CD4-positive, alpha-beta memory T cell (primary cell): ENCODE measurements around the gene KCNIP1. TPM values are rescaled to one million over a fixed set of nuclear protein-coding genes. Genes with fewer than 3 reads are reported as not detected.

Experiments used
- CTCF ChIA-PET: fragments of 350-600 bp; sonication (Branson Sonifier 250); formaldehyde crosslinking; loops from one replicate; lab custom pipeline; 2021; ENCODE audit warnings: inconsistent platforms; ENCODE audit not compliant: partially characterized antibody; lab: Charles Lee
- POLR2A ChIA-PET: fragments of 350-600 bp; sonication (Branson Sonifier 250); formaldehyde crosslinking; loops from one replicate; lab custom pipeline; 2021; ENCODE audit not compliant: partially characterized antibody; lab: Charles Lee
- DNase-seq, 5 donors: peaks; one replicate each; pipeline versions ENCODE4 v3.0.0 to v3.0.0-alpha.2; 2020 to 2022; ENCODE audit warnings: mixed read lengths in 1 of 5
- H3K27ac ChIP-seq: one replicate; pipeline ENCODE4 v1.7.0; 2013; ENCODE audit warnings: low read depth, low read length
- H3K27me3 ChIP-seq: 2 replicates; pipeline ENCODE4 v1.7.0; 2013; ENCODE audit warnings: mild to moderate bottlenecking, low read length, moderate library complexity; ENCODE audit not compliant: insufficient read depth
- H3K36me3 ChIP-seq: 2 replicates; pipeline ENCODE4 v1.7.0; 2013; ENCODE audit warnings: mild to moderate bottlenecking, low read length, moderate library complexity; ENCODE audit not compliant: insufficient read depth
- H3K4me1 ChIP-seq: 2 replicates; pipeline ENCODE4 v1.7.0; 2013; ENCODE audit warnings: mild to moderate bottlenecking, low read length, moderate library complexity; ENCODE audit not compliant: insufficient read depth
- H3K4me3 ChIP-seq, 2 donors: one replicate each; pipeline ENCODE4 v1.7.0; 2013; ENCODE audit warnings: low read length in 2 of 2, mild to moderate bottlenecking in 1 of 2
- H3K9me3 ChIP-seq, 2 donors: one replicate each; pipeline ENCODE4 v1.7.0; 2013; ENCODE audit warnings: low read length in 2 of 2, control low read depth in 1 of 2; ENCODE audit not compliant: control insufficient read depth in 1 of 2
- H3K27ac Mint-ChIP-seq, 7 donors: one replicate each; pipeline ENCODE4 v1.8.0; 2020 to 2021; ENCODE audit warnings: mixed read lengths in 7 of 7, mild to moderate bottlenecking in 6 of 7, inconsistent platforms in 3 of 7, moderate library complexity in 3 of 7
- H3K27me3 Mint-ChIP-seq, 2 donors: one replicate each; pipeline ENCODE4 v1.8.0; 2020 to 2021; ENCODE audit warnings: mixed read lengths in 2 of 2
- H3K36me3 Mint-ChIP-seq, 2 donors: one replicate each; pipeline ENCODE4 v1.8.0; 2020 to 2021; ENCODE audit warnings: mixed read lengths in 2 of 2, inconsistent platforms in 1 of 2, mild to moderate bottlenecking in 1 of 2
- H3K4me1 Mint-ChIP-seq, 4 donors: one replicate each; pipeline ENCODE4 v1.8.0; 2020 to 2021; ENCODE audit warnings: mixed read lengths in 4 of 4, mild to moderate bottlenecking in 1 of 4
- H3K4me3 Mint-ChIP-seq, 8 donors: one replicate each; pipeline ENCODE4 v1.8.0; 2020 to 2021; ENCODE audit warnings: mixed read lengths in 8 of 8, mild to moderate bottlenecking in 7 of 8, moderate library complexity in 6 of 8, inconsistent platforms in 3 of 8
- H3K9me3 Mint-ChIP-seq, 8 donors: one replicate each; pipeline ENCODE4 v1.8.0; 2020 to 2021; ENCODE audit warnings: mixed read lengths in 8 of 8, mild to moderate bottlenecking in 5 of 8, inconsistent platforms in 3 of 8, moderate library complexity in 1 of 8
- intact Hi-C: fragments of 100-400 bp; cut with micrococcal nuclease; formaldehyde crosslinking; loops from one replicate; pipeline ENCODE4 v1.15.1; 2023
- polyA plus RNA-seq, 2 donors: library from polyadenylated mRNA; unstranded; fragments of 300-500 nt; fragmentation: Illumina TruSeq; gene quantifications; one replicate each; pipeline ENCODE4 v1.2.3, GENCODE V29; 2021
- total RNA-seq, 2 experiments: library from RNA; stranded (reverse); gene quantifications; one replicate each; pipeline ENCODE4 v1.2.3, GENCODE V29; 2021

KCNIP1 gene
- total and polyA plus RNA-seq, 4 experiments from 2014 or later = not detected

DNA sequence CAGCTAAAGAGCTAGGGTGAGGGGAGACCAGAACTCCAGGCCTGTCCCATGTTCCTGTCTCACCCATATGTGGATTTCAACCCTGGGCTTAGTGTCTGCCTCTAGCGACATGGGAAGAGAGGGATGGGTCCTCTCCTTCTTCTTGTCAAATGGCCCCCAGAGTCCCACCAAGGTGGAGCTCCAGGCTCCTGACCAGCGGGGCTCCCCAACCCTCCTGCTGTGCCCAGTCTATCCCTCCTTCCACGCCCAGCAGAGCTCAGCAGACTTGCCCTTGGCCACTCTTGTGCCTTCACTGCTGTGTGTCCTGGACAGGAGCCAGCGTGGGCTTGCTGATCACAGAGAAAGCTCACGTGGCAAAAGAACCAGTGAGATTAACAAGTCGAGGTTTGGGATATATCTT lies 156.7 kb downstream of the KCNIP1 start:
- H3K9me3 Mint-ChIP-seq = peaks cover 0 to 2% (median 0%) of the 10 kb centered on the region in 8 donors
- H3K9me3 ChIP-seq = no peaks in the 10 kb centered on the region
- H3K4me3 ChIP-seq = no peak overlapping the region
- peaks cover 8 to 12% of the 10 kb centered on the region in 2 donors for H3K27me3 Mint-ChIP-seq
- no peaks in the 10 kb centered on the region for H3K27me3 ChIP-seq
- H3K4me3 Mint-ChIP-seq = no peak overlapping the region
- ChIA-PET CTCF (no interaction called here), POLR2A (no interaction called here)
- DNase-seq = no peak
- no peaks in the 10 kb centered on the region for H3K36me3 ChIP-seq
- intact Hi-C loops = no loop called here
- H3K27ac ChIP-seq = no peak overlapping the region
- H3K4me1 Mint-ChIP-seq = no peaks in the 10 kb centered on the region
- no peak overlapping the region for H3K27ac Mint-ChIP-seq
- H3K4me1 ChIP-seq = no peaks in the 10 kb centered on the region
- H3K36me3 Mint-ChIP-seq = no peaks in the 10 kb centered on the region

DNA sequence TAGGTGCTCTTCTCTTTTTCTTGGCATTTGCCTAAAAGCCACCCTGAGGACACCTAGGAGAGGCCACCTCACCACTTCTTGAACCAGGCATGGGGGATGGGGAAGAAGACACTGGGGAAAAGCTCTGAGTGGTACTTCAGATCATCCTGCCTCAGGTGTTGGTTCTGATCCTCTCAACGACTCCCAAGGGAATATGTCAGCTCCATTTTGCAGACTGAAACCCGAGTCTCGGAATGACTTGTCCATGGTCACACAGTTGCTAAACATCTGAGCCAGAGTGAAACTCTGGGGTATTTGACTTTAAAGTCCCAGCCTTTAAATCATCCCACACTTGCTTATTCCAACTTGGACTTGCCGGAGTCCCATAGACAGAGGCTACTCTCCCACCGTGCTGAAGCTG lies 159.1 kb downstream of the KCNIP1 start:
- H3K27me3 ChIP-seq = no peaks in the 10 kb centered on the region
- Mint-ChIP-seq H3K27me3 (peaks cover 11 to 14% of the 10 kb centered on the region in 2 donors), H3K27ac (no peak overlapping the region), H3K4me3 (no peak overlapping the region), H3K9me3 (peaks cover 0 to 2% (median 0%) of the 10 kb centered on the region in 8 donors), H3K4me1 (no peaks in the 10 kb centered on the region), H3K36me3 (no peaks in the 10 kb centered on the region)
- H3K27ac ChIP-seq = no peak overlapping the region
- ChIA-PET POLR2A (no interaction called here), CTCF (interaction anchor here (1.0 kb wide), 2 partner anchors 24 to 29 kb away, joined by 3 read pairs; no protein-coding TSS in a partner anchor)
- H3K36me3 ChIP-seq = no peaks in the 10 kb centered on the region
- H3K9me3 ChIP-seq = no peaks in the 10 kb centered on the region
- H3K4me1 ChIP-seq = no peaks in the 10 kb centered on the region
- no peak overlapping the region for H3K4me3 ChIP-seq
- DNase-seq = no peak
- intact Hi-C loops = no loop called here

- Mint-ChIP-seq H3K27me3 (peaks cover 16 to 19% of the 10 kb centered on the region in 2 donors), H3K9me3 (peaks cover 0 to 8% (median 2%) of the 10 kb centered on the region in 8 donors), H3K27ac (peak overlapping the region in 1 of 7 donors; percentile 0), H3K4me1 (peaks cover 0 to 10% (median 4%) of the 10 kb centered on the region in 4 donors), H3K36me3 (no peaks in the 10 kb centered on the region), H3K4me3 (no peak overlapping the region)
- Histone ChIP-seq H3K9me3 (no peaks in the 10 kb centered on the region), H3K36me3 (no peaks in the 10 kb centered on the region), H3K27me3 (peaks cover 6% of the 10 kb centered on the region), H3K4me3 (no peak overlapping the region), H3K4me1 (peaks cover 5% of the 10 kb centered on the region), H3K27ac (no peak overlapping the region)
- DNase-seq = no peak
- intact Hi-C loops = no loop called here
- CTCF ChIA-PET = no interaction called here
- POLR2A ChIA-PET = no interaction called here
Observed at GRCh38 chr5:170678811-170679210, 175.0 kb downstream of the KCNIP1 start.

DNA sequence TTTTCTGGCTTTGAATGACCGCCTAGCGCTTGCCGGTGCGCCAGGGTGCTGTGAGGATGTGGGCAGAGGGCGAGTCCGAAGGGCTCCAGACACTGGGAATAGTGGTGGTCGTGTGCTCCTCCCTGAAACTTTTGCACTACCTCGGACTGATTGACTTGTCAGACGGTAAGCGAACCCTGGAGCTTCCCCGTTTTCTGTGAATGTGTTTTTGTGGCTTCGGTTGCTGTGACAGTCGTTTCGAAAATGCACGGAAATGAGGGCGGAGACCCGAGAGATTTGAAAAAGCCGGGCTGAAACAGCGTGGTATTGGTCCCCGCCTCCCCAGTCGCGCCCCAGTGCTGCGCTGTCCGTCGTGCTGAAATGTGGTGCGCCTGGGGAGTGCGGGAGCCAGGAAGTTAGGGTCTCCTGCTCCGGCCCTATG lies 177.2 kb downstream of the KCNIP1 start:
- no peak overlapping the region for H3K27ac ChIP-seq
- Mint-ChIP-seq H3K36me3 (no peaks in the 10 kb centered on the region), H3K9me3 (peaks cover 0 to 8% (median 3%) of the 10 kb centered on the region in 8 donors), H3K27ac (no peak overlapping the region), H3K27me3 (peaks cover 22% of the 10 kb centered on the region in 2 donors), H3K4me3 (peak overlapping the region in 3 of 8 donors; percentile 3 to 48 (median 10)), H3K4me1 (peaks cover 0 to 10% (median 4%) of the 10 kb centered on the region in 4 donors)
- POLR2A ChIA-PET = no interaction called here
- H3K9me3 ChIP-seq = no peaks in the 10 kb centered on the region
- intact Hi-C loops = no loop called here
- H3K27me3 ChIP-seq = peaks cover 10% of the 10 kb centered on the region
- DNase-seq = peak in 4 of 5 donors; percentile 1 to 20 (median 8)
- H3K36me3 ChIP-seq = no peaks in the 10 kb centered on the region
- H3K4me3 ChIP-seq = no peak overlapping the region
- CTCF ChIA-PET = no interaction called here
- peaks cover 5% of the 10 kb centered on the region for H3K4me1 ChIP-seq

GRCh38 chr5:170691657-170692056 lies 187.8 kb downstream of the KCNIP1 start:
- Histone ChIP-seq H3K4me3 (no peak overlapping the region), H3K36me3 (no peaks in the 10 kb centered on the region), H3K9me3 (no peaks in the 10 kb centered on the region), H3K27me3 (no peaks in the 10 kb centered on the region), H3K4me1 (no peaks in the 10 kb centered on the region), H3K27ac (no peak overlapping the region)
- intact Hi-C loops = no loop called here
- Mint-ChIP-seq H3K4me1 (no peaks in the 10 kb centered on the region), H3K36me3 (no peaks in the 10 kb centered on the region), H3K4me3 (no peak overlapping the region), H3K27me3 (peaks cover 35 to 40% of the 10 kb centered on the region in 2 donors), H3K9me3 (peaks cover 0 to 3% (median 0%) of the 10 kb centered on the region in 8 donors), H3K27ac (no peak overlapping the region)
- DNase-seq = no peak
- CTCF ChIA-PET = no interaction called here
- POLR2A ChIA-PET = no interaction called here

GRCh38 chr5:170693701-170694100 lies 189.9 kb downstream of the KCNIP1 start:
- H3K27me3 ChIP-seq = no peaks in the 10 kb centered on the region
- H3K9me3 Mint-ChIP-seq = peaks cover 0 to 3% (median 0%) of the 10 kb centered on the region in 8 donors
- H3K4me1 Mint-ChIP-seq = no peaks in the 10 kb centered on the region
- CTCF ChIA-PET = no interaction called here
- no peak overlapping the region for H3K27ac ChIP-seq
- intact Hi-C loops = no loop called here
- H3K36me3 ChIP-seq = no peaks in the 10 kb centered on the region
- H3K36me3 Mint-ChIP-seq = no peaks in the 10 kb centered on the region
- H3K4me3 Mint-ChIP-seq = no peak overlapping the region
- no peaks in the 10 kb centered on the region for H3K9me3 ChIP-seq
- H3K27me3 Mint-ChIP-seq = peaks cover 37 to 39% of the 10 kb centered on the region in 2 donors
- no peak overlapping the region for H3K27ac Mint-ChIP-seq
- POLR2A ChIA-PET = no interaction called here
- no peak for DNase-seq
- no peaks in the 10 kb centered on the region for H3K4me1 ChIP-seq
- no peak overlapping the region for H3K4me3 ChIP-seq

DNA sequence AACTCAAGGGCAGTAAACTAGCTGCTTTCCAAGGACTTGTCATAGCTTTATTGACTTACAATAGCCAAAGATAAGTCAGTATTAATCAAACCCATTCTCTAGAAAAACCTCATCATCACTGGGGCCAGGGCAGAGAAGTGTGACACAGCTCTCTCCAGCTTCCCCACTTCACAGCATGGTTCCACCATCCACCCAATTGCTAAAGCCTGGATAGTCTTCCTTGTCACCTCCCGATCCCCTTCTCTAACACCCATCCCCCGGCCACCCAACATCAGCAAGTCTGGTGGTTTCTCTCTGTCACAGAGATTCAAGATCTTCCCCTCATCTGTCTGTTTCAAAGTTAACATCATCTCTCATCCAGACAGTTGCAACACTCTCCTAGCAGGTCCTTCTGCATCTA lies 191.1 kb downstream of the KCNIP1 start:
- H3K27ac ChIP-seq = no peak overlapping the region
- H3K4me3 ChIP-seq = no peak overlapping the region
- ChIA-PET CTCF (no interaction called here), POLR2A (no interaction called here)
- H3K36me3 ChIP-seq = no peaks in the 10 kb centered on the region
- Mint-ChIP-seq H3K27me3 (peaks cover 30 to 31% of the 10 kb centered on the region in 2 donors), H3K4me1 (no peaks in the 10 kb centered on the region), H3K9me3 (peaks cover 0 to 3% (median 0%) of the 10 kb centered on the region in 8 donors), H3K4me3 (no peak overlapping the region), H3K27ac (no peak overlapping the region), H3K36me3 (no peaks in the 10 kb centered on the region)
- no peaks in the 10 kb centered on the region for H3K27me3 ChIP-seq
- H3K4me1 ChIP-seq = no peaks in the 10 kb centered on the region
- no peaks in the 10 kb centered on the region for H3K9me3 ChIP-seq
- intact Hi-C loops = no loop called here
- DNase-seq = no peak
